SK-N-SH treated with all-trans-retinoic acid at 6 μM for 48 hours (cell line): ENCODE measurements around the gene CCDC3.

Source experiments
- ATAC-seq: fragments of 200-7000 bp; cut with Tn5 transposase; 3 replicates; pipeline ENCODE4 v1.9.1; 2020; ENCODE audit warnings: mild to moderate bottlenecking, moderate library complexity
- ARNTL ChIP-seq: fragments of 450-650 bp; formaldehyde crosslinking; IDR thresholded peaks from 2 replicates; pipeline ENCODE4 v1.5.0; 2020; ENCODE audit warnings: low read depth, mild to moderate bottlenecking, moderate library complexity, borderline replicate concordance
- BACH2 ChIP-seq: fragments of 250-450 bp; sonication (Bioruptor Pico); IDR thresholded peaks from 2 replicates; pipeline ENCODE4 v1.9.0; 2021; ENCODE audit warnings: mild to moderate bottlenecking, borderline replicate concordance
- CSDC2 ChIP-seq: fragments of 250-450 bp; sonication (Bioruptor Pico); IDR thresholded peaks from 2 replicates; pipeline ENCODE4 v1.5.0; 2020; ENCODE audit warnings: mild to moderate bottlenecking, moderate library complexity
- ESRRG ChIP-seq: fragments of 250-450 bp; sonication (Bioruptor Pico); IDR thresholded peaks from 2 replicates; pipeline ENCODE4 v1.6.1; 2021; ENCODE audit warnings: mild to moderate bottlenecking
- ISL1 ChIP-seq: fragments of 250-450 bp; sonication (Bioruptor Pico); IDR thresholded peaks from 2 replicates; pipeline ENCODE4 v2.1.2; 2022; ENCODE audit warnings: mild to moderate bottlenecking, moderate library complexity
- OSR1 ChIP-seq: fragments of 250-450 bp; sonication (Bioruptor Pico); IDR thresholded peaks from 2 replicates; pipeline ENCODE4 v1.8.0; 2022; ENCODE audit warnings: moderate library complexity, mild to moderate bottlenecking, inconsistent platforms
- PPARA ChIP-seq: fragments of 250-450 bp; sonication (Bioruptor Pico); IDR thresholded peaks from 2 replicates; pipeline ENCODE4 v1.5.0; 2020; ENCODE audit warnings: mild to moderate bottlenecking, borderline replicate concordance
- RARB ChIP-seq: fragments of 250-450 bp; sonication (Bioruptor Pico); IDR thresholded peaks from 2 replicates; pipeline ENCODE4 v1.8.0; 2021; ENCODE audit warnings: mild to moderate bottlenecking, moderate library complexity
- SNAI2 ChIP-seq: fragments of 250-450 bp; sonication (Bioruptor Pico); IDR thresholded peaks from 2 replicates; pipeline ENCODE4 v1.5.0; 2020; ENCODE audit warnings: mild to moderate bottlenecking, moderate library complexity
- TCF4 ChIP-seq: fragments of 250-450 bp; sonication (Bioruptor Pico); IDR thresholded peaks from 2 replicates; pipeline ENCODE4 v1.8.0; 2021; ENCODE audit warnings: mild to moderate bottlenecking, moderate library complexity, borderline replicate concordance
- TOX ChIP-seq: fragments of 250-450 bp; sonication (Bioruptor Pico); IDR thresholded peaks from 2 replicates; pipeline ENCODE4 v1.8.0; 2021; ENCODE audit warnings: mild to moderate bottlenecking, moderate library complexity, borderline replicate concordance
- TSHZ2 ChIP-seq: fragments of 250-450 bp; sonication (Bioruptor Pico); IDR thresholded peaks from 2 replicates; pipeline ENCODE4 v1.5.0; 2020; ENCODE audit warnings: mild to moderate bottlenecking, moderate library complexity
- ZC3H10 ChIP-seq: fragments of 250-450 bp; sonication (Bioruptor Pico); IDR thresholded peaks from 2 replicates; pipeline ENCODE4 v1.5.1; 2021; ENCODE audit warnings: mild to moderate bottlenecking, moderate library complexity
- ZNF565 ChIP-seq: fragments of 450-650 bp; formaldehyde crosslinking; conservative IDR thresholded peaks from 2 replicates; pipeline ENCODE4 v1.5.0; 2020; ENCODE audit warnings: low read depth, mild to moderate bottlenecking, moderate library complexity
- ZNF70 ChIP-seq: fragments of 450-650 bp; formaldehyde crosslinking; IDR thresholded peaks from 2 replicates; pipeline ENCODE4 v1.5.0; 2020; ENCODE audit warnings: mild to moderate bottlenecking, moderate library complexity
- ZNF8 ChIP-seq: fragments of 450-650 bp; formaldehyde crosslinking; IDR thresholded peaks from 2 replicates; pipeline ENCODE4 v1.5.0; 2020; ENCODE audit warnings: mild to moderate bottlenecking, moderate library complexity
- TF ChIP-seq, protein P1 (sequence below): fragments of 250-450 bp; sonication (Bioruptor Pico); IDR thresholded peaks from 2 replicates; pipeline ENCODE4 v1.5.1; 2020; ENCODE audit warnings: low read depth, mild to moderate bottlenecking, moderate library complexity
- TF ChIP-seq, protein P2 (sequence below): fragments of 250-450 bp; sonication (Bioruptor Pico); IDR thresholded peaks from 2 replicates; pipeline ENCODE4 v1.8.0; 2020; ENCODE audit warnings: mild to moderate bottlenecking, moderate library complexity, borderline replicate concordance
- TF ChIP-seq, protein P3 (sequence below): fragments of 250-450 bp; sonication (Bioruptor Pico); IDR thresholded peaks from 2 replicates; pipeline ENCODE4 v1.8.0; 2021; ENCODE audit warnings: low read depth, mild to moderate bottlenecking, moderate library complexity, borderline replicate concordance
- TF ChIP-seq, protein P4 (sequence below): fragments of 250-450 bp; sonication (Bioruptor Pico); IDR thresholded peaks from 2 replicates; pipeline ENCODE4 v1.5.1; 2021; ENCODE audit warnings: mild to moderate bottlenecking, moderate library complexity

Gene CCDC3

GRCh38 chr10:12969951-12970350 lies 31.6 kb downstream of the CCDC3 start (continued):
- no peak for TF ChIP-seq ZC3H10 (CRISPR knock-in tag)
- no peak for TF ChIP-seq ARNTL (CRISPR knock-in tag)
- TF ChIP-seq ESRRG, result no peak
- TF ChIP-seq PPARA (CRISPR knock-in tag), result no peak
- no peak for TF ChIP-seq ZNF8
- TF ChIP-seq TCF4 (CRISPR knock-in tag), result no peak
- TF ChIP-seq, protein P1, sequence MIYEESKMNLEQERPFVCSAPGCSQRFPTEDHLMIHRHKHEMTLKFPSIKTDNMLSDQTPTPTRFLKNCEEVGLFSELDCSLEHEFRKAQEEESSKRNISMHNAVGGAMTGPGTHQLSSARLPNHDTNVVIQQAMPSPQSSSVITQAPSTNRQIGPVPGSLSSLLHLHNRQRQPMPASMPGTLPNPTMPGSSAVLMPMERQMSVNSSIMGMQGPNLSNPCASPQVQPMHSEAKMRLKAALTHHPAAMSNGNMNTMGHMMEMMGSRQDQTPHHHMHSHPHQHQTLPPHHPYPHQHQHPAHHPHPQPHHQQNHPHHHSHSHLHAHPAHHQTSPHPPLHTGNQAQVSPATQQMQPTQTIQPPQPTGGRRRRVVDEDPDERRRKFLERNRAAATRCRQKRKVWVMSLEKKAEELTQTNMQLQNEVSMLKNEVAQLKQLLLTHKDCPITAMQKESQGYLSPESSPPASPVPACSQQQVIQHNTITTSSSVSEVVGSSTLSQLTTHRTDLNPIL (CRISPR knock-in tag), result no peak
- TF ChIP-seq, all 23 proteins: peak for 0

GRCh38 chr10:12966067-12966466 lies 35.4 kb downstream of the CCDC3 start:
- no peak for TF ChIP-seq ZNF565 (CRISPR knock-in tag)
- TF ChIP-seq ARNTL (CRISPR knock-in tag), result no peak
- TF ChIP-seq TCF4 (CRISPR knock-in tag), result no peak
- TF ChIP-seq ISL1 (CRISPR knock-in tag), result no peak
- no peak for TF ChIP-seq OSR1 (CRISPR knock-in tag)
- TF ChIP-seq TOX (CRISPR knock-in tag), result no peak
- TF ChIP-seq ESRRG, result no peak
- TF ChIP-seq ZNF8, result no peak
- TF ChIP-seq ZNF70 (CRISPR knock-in tag), result no peak
- no peak for TF ChIP-seq RARB
- TF ChIP-seq, protein P2, sequence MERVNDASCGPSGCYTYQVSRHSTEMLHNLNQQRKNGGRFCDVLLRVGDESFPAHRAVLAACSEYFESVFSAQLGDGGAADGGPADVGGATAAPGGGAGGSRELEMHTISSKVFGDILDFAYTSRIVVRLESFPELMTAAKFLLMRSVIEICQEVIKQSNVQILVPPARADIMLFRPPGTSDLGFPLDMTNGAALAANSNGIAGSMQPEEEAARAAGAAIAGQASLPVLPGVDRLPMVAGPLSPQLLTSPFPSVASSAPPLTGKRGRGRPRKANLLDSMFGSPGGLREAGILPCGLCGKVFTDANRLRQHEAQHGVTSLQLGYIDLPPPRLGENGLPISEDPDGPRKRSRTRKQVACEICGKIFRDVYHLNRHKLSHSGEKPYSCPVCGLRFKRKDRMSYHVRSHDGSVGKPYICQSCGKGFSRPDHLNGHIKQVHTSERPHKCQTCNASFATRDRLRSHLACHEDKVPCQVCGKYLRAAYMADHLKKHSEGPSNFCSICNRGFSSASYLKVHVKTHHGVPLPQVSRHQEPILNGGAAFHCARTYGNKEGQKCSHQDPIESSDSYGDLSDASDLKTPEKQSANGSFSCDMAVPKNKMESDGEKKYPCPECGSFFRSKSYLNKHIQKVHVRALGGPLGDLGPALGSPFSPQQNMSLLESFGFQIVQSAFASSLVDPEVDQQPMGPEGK (CRISPR knock-in tag), result no peak
- no peak for TF ChIP-seq SNAI2 (CRISPR knock-in tag)
- no peak for TF ChIP-seq ZC3H10 (CRISPR knock-in tag)
- TF ChIP-seq, protein P1 (CRISPR knock-in tag), result no peak
- TF ChIP-seq TSHZ2 (CRISPR knock-in tag), result no peak
- TF ChIP-seq BACH2 (CRISPR knock-in tag), result no peak
- TF ChIP-seq, all 23 proteins: peak for 0
- ATAC-seq, result no peak

- no peak for ATAC-seq
- TF ChIP-seq, protein P3, sequence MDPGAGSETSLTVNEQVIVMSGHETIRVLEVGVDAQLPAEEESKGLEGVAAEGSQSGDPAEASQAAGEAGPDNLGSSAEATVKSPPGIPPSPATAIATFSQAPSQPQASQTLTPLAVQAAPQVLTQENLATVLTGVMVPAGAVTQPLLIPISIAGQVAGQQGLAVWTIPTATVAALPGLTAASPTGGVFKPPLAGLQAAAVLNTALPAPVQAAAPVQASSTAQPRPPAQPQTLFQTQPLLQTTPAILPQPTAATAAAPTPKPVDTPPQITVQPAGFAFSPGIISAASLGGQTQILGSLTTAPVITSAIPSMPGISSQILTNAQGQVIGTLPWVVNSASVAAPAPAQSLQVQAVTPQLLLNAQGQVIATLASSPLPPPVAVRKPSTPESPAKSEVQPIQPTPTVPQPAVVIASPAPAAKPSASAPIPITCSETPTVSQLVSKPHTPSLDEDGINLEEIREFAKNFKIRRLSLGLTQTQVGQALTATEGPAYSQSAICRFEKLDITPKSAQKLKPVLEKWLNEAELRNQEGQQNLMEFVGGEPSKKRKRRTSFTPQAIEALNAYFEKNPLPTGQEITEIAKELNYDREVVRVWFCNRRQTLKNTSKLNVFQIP, result no peak
- TF ChIP-seq PPARA (CRISPR knock-in tag) (no peak), SNAI2 (CRISPR knock-in tag) (no peak), ZNF565 (CRISPR knock-in tag) (no peak), CSDC2 (no peak), TOX (CRISPR knock-in tag) (no peak), ARNTL (CRISPR knock-in tag) (no peak), RARB (no peak), ZNF70 (CRISPR knock-in tag) (no peak), OSR1 (CRISPR knock-in tag) (no peak), ISL1 (CRISPR knock-in tag) (no peak), TCF4 (CRISPR knock-in tag) (no peak)
- TF ChIP-seq, protein P4, sequence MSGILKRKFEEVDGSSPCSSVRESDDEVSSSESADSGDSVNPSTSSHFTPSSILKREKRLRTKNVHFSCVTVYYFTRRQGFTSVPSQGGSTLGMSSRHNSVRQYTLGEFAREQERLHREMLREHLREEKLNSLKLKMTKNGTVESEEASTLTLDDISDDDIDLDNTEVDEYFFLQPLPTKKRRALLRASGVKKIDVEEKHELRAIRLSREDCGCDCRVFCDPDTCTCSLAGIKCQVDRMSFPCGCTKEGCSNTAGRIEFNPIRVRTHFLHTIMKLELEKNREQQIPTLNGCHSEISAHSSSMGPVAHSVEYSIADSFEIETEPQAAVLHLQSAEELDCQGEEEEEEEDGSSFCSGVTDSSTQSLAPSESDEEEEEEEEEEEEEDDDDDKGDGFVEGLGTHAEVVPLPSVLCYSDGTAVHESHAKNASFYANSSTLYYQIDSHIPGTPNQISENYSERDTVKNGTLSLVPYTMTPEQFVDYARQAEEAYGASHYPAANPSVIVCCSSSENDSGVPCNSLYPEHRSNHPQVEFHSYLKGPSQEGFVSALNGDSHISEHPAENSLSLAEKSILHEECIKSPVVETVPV (CRISPR knock-in tag), result no peak
- TF ChIP-seq, protein P2 (CRISPR knock-in tag), result no peak
- TF ChIP-seq, all 23 proteins: peak for 0
These were observed 35.9 kb downstream of the CCDC3 start for GRCh38 chr10:12965571-12965970.
